B cell (primary cell): Measurements from ENCODE around the gene PALB2. TPM values are rescaled to one million over a fixed set of nuclear protein-coding genes. Genes with fewer than 3 reads are reported as not detected.

Experiments used
- ATAC-seq: fragments of 200-7000 bp; cut with Tn5 transposase; one replicate; pipeline ENCODE4 v1.10.0; 2021; ENCODE audit warnings: low read depth, mild to moderate bottlenecking, moderate number of reproducible peaks, moderate library complexity
- CTCF ChIA-PET: fragments of 350-600 bp; sonication (Branson Sonifier 250); formaldehyde crosslinking; loops from one replicate; lab custom pipeline; 2021; ENCODE audit warnings: antibody characterized with exemption, inconsistent platforms; lab: Charles Lee
- POLR2A ChIA-PET: fragments of 350-600 bp; sonication (Branson Sonifier 250); formaldehyde crosslinking; loops from one replicate; lab custom pipeline; 2021; ENCODE audit warnings: antibody characterized with exemption; lab: Charles Lee
- DNase-seq: peaks from one replicate; pipeline ENCODE4 v3.0.0; 2013
- H2AFZ ChIP-seq: 2 replicates; pipeline ENCODE4 v1.6.1; 2012; ENCODE audit warnings: mild to moderate bottlenecking, low read depth, low read length; ENCODE audit not compliant: insufficient read depth, poor library complexity, severe bottlenecking
- H3K27ac ChIP-seq, 2 donors: 1 replicate in 1 of 2; 2 replicates in 1 of 2; pipeline ENCODE4 v1.5.1; 2012 to 2013; ENCODE audit warnings: low read length in 2 of 2, mild to moderate bottlenecking in 2 of 2, moderate library complexity in 1 of 2
- H3K27me3 ChIP-seq, 4 experiments: fragments of 200-600 bp in 1 of 4; sonication (generic) in 1 of 4; replicated peaks in 1 of 4; 1 replicate in 2 of 4; 2 replicates in 2 of 4; pipeline versions ENCODE4 v1.6.1 to v1.7.0; 2013 to 2016; ENCODE audit warnings: low read length in 3 of 4, mild to moderate bottlenecking in 2 of 4, mixed read lengths in 1 of 4, moderate library complexity in 1 of 4; ENCODE audit not compliant: insufficient read depth in 4 of 4, control insufficient read depth in 3 of 4; ENCODE audit errors: control extremely low read depth in 1 of 4
- H3K36me3 ChIP-seq, 2 experiments: replicated peaks in 1 of 2; 1 replicate in 1 of 2; 2 replicates in 1 of 2; pipeline versions ENCODE4 v1.6.1 to v1.7.1; 2013; ENCODE audit warnings: low read length in 1 of 2; ENCODE audit not compliant: insufficient read depth in 2 of 2, control insufficient read depth in 1 of 2; ENCODE audit errors: control extremely low read depth in 1 of 2, extremely low read depth in 1 of 2
- H3K4me1 ChIP-seq, 2 donors: fragments of 200-600 bp in 1 of 2; sonication (generic) in 1 of 2; 1 replicate in 1 of 2; 2 replicates in 1 of 2; pipeline versions ENCODE4 v1.5.1 to v1.6.1; 2013 to 2017; ENCODE audit warnings: low read length in 2 of 2; ENCODE audit not compliant: control insufficient read depth in 2 of 2, insufficient read depth in 2 of 2
- H3K4me2 ChIP-seq: replicated peaks from 2 replicates; pipeline ENCODE3; 2012; ENCODE audit warnings: mild to moderate bottlenecking, low read depth, low read length; ENCODE audit not compliant: poor library complexity, severe bottlenecking
- H3K4me3 ChIP-seq, 5 experiments: fragments of 200-600 bp in 1 of 5; sonication (generic) in 1 of 5; 1 replicate in 3 of 5; 2 replicates in 2 of 5; pipeline versions ENCODE4 v1.5.1 to v1.7.0; 2011 to 2016; ENCODE audit warnings: low read length in 4 of 5, mild to moderate bottlenecking in 4 of 5, low read depth in 2 of 5, control low read depth in 1 of 5, moderate library complexity in 1 of 5; ENCODE audit not compliant: insufficient read depth in 1 of 5; ENCODE audit errors: control extremely low read depth in 1 of 5, extremely low read depth in 1 of 5
- H3K79me2 ChIP-seq: fragments of 200-600 bp; sonication (generic); one replicate; pipeline ENCODE4 v1.6.0; 2016; ENCODE audit warnings: low read length; ENCODE audit not compliant: control insufficient read depth, insufficient read depth
- H3K9ac ChIP-seq: fragments of 200-600 bp; sonication (generic); 2 replicates; pipeline ENCODE4 v1.6.1; 2017; ENCODE audit warnings: mild to moderate bottlenecking, low read length, moderate library complexity
- H3K9me3 ChIP-seq, 3 donors: one replicate each; pipeline versions ENCODE4 v1.6.1 to v1.7.1; 2013; ENCODE audit warnings: low read length in 2 of 3; ENCODE audit not compliant: control insufficient read depth in 2 of 3, insufficient read depth in 1 of 3; ENCODE audit errors: control extremely low read depth in 1 of 3
- H4K20me1 ChIP-seq: 2 replicates; pipeline ENCODE4 v1.6.0; 2012; ENCODE audit warnings: mild to moderate bottlenecking, low read length; ENCODE audit not compliant: insufficient read depth, control insufficient read depth, poor library complexity, severe bottlenecking
- H3K27ac Mint-ChIP-seq: one replicate; pipeline ENCODE4 v1.8.0; 2021; ENCODE audit warnings: mixed read lengths
- H3K27me3 Mint-ChIP-seq: one replicate; pipeline ENCODE4 v1.8.0; 2021; ENCODE audit warnings: mixed read lengths
- H3K4me1 Mint-ChIP-seq: one replicate; pipeline ENCODE4 v1.8.0; 2021; ENCODE audit warnings: mixed read lengths
- H3K4me3 Mint-ChIP-seq: one replicate; pipeline ENCODE4 v1.8.0; 2021; ENCODE audit warnings: mixed read lengths
- H3K9me3 Mint-ChIP-seq: one replicate; pipeline ENCODE4 v1.8.0; 2022; ENCODE audit warnings: mixed read lengths; ENCODE audit not compliant: insufficient read depth
- EZH2 ChIP-seq: IDR thresholded peaks from 2 replicates; pipeline ENCODE4 v1.6.1; 2012; ENCODE audit warnings: borderline replicate concordance, low read depth, mild to moderate bottlenecking, moderate library complexity, low read length; ENCODE audit not compliant: insufficient read depth, poor library complexity, severe bottlenecking
- WGBS: methylation state at CpG from one replicate; pipeline ENCODE4 v1.1.5; 2013; ENCODE audit warnings: missing lambda C conversion rate; ENCODE audit not compliant: insufficient coverage; 5-methylcytosine and 5-hydroxymethylcytosine counted together
- intact Hi-C: fragments of 100-400 bp; cut with micrococcal nuclease; formaldehyde crosslinking; loops from one replicate; pipeline ENCODE4 v1.10.0; 2022
- polyA plus RNA-seq: library from polyadenylated mRNA; depleted of rRNA; stranded (reverse); fragments of >200 nt; gene quantifications from 2 replicates; pipeline ENCODE4 v1.2.3, GENCODE V29; 2012
- total RNA-seq, 2 donors: library from RNA; stranded (reverse); fragments of 120-200 nt in 1 of 2; gene quantifications; 1 replicate in 1 of 2; 2 replicates in 1 of 2; pipeline versions ENCODE4 v1.2.3 to v1.2.4, GENCODE V29; 2013 to 2022
- TF ChIP-seq, protein P1 (sequence below): fragments of 200-600 bp; IDR thresholded peaks from one replicate; pipeline ENCODE4 v1.8.0; 2022; ENCODE audit warnings: antibody characterized with exemption, mild to moderate bottlenecking

Gene PALB2
- total and polyA plus RNA-seq, 2 donors (not counting 1 experiment from before 2014, with no cell fraction given): 3.6 to 16.3 TPM

DNA sequence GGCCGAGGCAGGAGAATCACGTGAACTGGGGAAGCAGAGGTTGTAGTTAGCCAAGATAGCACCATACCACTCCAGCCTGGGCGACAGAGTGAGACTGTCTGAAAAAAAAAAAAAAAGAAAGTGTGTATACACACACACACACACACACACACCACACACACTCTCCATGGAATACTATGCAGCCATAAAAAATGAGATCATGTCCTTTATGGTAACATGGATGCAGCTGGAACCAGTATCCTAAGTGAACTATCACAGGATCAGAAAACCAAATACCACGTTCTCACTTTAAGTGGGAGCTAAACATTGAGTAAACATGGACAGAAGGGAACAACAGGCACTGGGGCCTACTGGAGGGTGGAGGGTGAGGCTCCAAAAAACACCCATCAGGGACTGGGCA, 61.7 kb downstream of the PALB2 start:
- Mint-ChIP-seq H3K4me3 (no peak overlapping the region), H3K9me3 (no peaks in the 10 kb centered on the region), H3K27me3 (no peaks in the 10 kb centered on the region), H3K4me1 (no peaks in the 10 kb centered on the region), H3K27ac (no peak overlapping the region)
- no peak overlapping the region for H3K4me3 ChIP-seq
- H3K4me1 ChIP-seq: no peaks in the 10 kb centered on the region
- no peaks in the 10 kb centered on the region for H3K9me3 ChIP-seq
- ChIA-PET POLR2A (no interaction called here), CTCF (no interaction called here)
- no peak for TF ChIP-seq EZH2
- TF ChIP-seq, protein P1, sequence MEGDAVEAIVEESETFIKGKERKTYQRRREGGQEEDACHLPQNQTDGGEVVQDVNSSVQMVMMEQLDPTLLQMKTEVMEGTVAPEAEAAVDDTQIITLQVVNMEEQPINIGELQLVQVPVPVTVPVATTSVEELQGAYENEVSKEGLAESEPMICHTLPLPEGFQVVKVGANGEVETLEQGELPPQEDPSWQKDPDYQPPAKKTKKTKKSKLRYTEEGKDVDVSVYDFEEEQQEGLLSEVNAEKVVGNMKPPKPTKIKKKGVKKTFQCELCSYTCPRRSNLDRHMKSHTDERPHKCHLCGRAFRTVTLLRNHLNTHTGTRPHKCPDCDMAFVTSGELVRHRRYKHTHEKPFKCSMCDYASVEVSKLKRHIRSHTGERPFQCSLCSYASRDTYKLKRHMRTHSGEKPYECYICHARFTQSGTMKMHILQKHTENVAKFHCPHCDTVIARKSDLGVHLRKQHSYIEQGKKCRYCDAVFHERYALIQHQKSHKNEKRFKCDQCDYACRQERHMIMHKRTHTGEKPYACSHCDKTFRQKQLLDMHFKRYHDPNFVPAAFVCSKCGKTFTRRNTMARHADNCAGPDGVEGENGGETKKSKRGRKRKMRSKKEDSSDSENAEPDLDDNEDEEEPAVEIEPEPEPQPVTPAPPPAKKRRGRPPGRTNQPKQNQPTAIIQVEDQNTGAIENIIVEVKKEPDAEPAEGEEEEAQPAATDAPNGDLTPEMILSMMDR: no peak
- no peaks in the 10 kb centered on the region for H3K27me3 ChIP-seq
- H4K20me1 ChIP-seq: no peaks in the 10 kb centered on the region
- H3K9ac ChIP-seq: no peak overlapping the region
- H3K4me2 ChIP-seq: no peak overlapping the region
- DNase-seq (no peak), ATAC-seq (no peak)
- intact Hi-C loops: no loop called here
- H3K79me2 ChIP-seq: no peaks in the 10 kb centered on the region
- peaks cover 3 to 39% of the 10 kb centered on the region in 2 experiments for H3K36me3 ChIP-seq
- no peak overlapping the region for H3K27ac ChIP-seq
- no peak overlapping the region for H2AFZ ChIP-seq
- no CpG with 5 or more reads among the region's 4 CpGs for WGBS

DNA sequence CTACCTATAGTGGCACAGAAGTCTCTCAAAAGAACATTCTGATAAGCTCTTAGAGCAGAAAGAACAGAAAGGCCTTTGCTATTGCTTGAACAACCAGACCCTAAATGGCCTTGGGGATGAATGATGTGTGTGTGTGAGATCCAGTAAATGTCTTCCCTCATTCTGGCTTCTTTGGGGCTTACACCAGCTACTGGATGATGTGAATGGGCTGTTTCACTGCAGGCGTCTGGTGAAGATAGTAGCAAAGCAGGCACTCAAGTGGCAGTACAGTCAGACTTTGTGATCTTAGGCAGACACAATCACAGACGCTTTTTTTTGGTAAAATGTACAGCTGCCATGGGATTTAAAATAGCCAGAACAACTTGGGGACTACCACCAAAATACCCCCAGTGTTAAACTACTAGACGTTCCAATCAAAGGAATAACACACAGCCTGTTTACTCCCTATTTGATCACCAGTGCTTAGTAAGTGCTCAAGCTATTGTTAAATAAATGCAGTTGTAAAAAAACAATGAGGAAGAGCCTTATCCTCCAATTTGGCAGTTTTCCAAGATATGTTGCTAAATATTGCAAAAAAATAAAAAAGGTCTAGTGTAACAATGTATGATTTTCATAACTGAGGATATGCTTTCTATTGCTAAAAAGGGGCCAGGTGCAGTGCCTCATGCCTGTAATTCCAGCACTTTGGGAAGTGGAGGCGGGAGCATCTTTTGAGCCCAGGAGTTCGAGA, 62.8 kb downstream of the PALB2 start:
- Mint-ChIP-seq H3K9me3 (no peaks in the 10 kb centered on the region), H3K4me3 (no peak overlapping the region), H3K27ac (no peak overlapping the region), H3K27me3 (no peaks in the 10 kb centered on the region), H3K4me1 (no peaks in the 10 kb centered on the region)
- Histone ChIP-seq H3K4me1 (no peaks in the 10 kb centered on the region), H2AFZ (no peak overlapping the region), H3K4me3 (no peak overlapping the region), H3K9me3 (no peaks in the 10 kb centered on the region), H3K4me2 (no peak overlapping the region), H4K20me1 (no peaks in the 10 kb centered on the region), H3K9ac (no peak overlapping the region), H3K27me3 (no peaks in the 10 kb centered on the region), H3K36me3 (peaks cover 3 to 41% of the 10 kb centered on the region in 2 experiments), H3K27ac (no peak overlapping the region), H3K79me2 (no peaks in the 10 kb centered on the region)
- no peak for TF ChIP-seq EZH2
- TF ChIP-seq, protein P1: no peak
- ATAC-seq (no peak), DNase-seq (no peak)
- CTCF ChIA-PET: interaction anchor here (0.6 kb wide), 1 partner anchor 162 kb away, joined by 3 read pairs; no protein-coding TSS in a partner anchor
- intact Hi-C loops: no loop called here
- POLR2A ChIA-PET: no interaction called here
- 100% methylated on average over 1 of the region's 5 CpGs for WGBS
